NCI-H82 (cell line): ENCODE measurements around the gene OR2V2.

Experiments
- DNase-seq: peaks from one replicate; lab custom pipeline; 2025; lab: John Stamatoyannopoulos, UW

OR2V2 gene

DNA sequence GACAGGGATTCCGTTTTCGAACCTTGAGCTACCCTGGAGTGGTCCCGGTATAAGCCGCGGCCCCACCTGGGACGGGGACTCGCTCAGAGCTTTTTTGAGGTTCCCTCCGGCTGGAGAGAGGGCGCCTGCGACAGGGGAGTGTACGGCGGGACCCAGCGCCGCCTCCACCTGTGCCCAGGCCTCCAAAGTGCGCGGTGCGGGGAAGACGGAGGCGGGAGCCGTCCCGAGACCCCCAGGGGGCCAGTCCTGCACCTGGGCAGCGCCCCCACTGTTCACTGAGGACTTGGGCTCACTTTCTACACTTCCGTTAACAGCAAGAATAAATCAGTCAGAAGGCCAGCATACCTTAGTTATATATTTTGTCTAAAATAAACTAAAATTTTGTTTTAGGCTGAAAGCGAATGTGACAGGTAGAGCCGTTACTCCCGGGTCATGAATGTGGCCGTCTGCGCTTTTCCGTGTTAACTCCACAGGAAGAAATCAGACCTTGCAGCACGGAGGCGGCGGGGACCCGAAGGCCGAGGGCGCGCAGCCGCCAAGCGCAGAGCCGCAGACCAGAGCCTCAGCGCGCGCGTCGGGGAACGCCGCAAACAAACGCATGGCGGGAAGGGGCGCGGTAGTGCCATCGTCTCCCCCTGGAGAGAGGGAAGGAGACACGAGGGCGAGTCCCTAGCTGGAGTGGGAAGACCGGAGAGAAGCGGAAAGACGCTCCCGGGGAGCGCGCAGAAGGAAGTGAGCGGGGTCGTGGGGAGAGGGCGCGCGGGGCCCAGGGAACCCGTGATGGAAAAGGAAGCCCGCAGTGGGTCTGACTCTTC, 43.5 kb downstream of the OR2V2 start:
- DNase-seq: no peak

DNA sequence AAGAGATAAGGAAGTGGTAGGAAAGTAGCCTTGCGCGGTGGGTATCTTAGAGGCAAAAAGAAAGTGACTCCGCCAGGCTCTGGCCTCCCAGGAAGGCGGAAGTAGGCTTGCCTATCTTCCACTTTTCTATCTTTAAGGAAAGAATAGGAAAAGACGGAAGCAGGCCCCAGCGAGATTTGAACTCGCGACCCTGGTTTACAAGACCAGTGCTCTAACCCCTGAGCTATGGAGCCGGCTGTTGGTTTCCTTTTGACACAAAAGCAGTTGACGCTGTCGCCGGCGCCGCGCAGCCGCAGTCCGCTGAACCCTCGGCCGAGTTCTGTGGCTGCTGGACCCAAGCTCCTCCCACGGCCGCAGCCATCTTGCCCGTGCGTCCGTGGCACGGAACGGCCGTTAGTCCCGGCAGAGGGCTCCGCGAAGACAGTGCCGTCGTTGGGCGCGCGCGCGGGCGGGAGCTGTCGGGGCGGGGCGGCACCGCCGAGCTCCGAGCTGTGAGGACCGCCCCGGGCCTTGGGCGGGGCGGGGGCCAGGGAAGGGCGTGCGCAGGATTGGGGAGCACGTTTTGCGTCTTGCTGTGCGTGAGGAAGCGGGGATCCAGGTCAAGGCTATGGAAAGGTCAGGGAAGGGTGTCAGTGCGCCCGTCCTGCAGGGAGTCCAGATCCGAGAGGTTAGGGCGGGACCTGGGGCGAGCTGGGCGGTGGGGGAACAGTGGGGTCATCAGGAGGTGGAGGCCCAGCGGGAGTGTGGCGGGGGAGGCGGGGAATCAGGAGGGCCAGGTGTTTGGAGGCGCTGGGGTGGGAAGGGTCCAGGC, 44.3 kb downstream of the OR2V2 start:
- DNase-seq: no peak

DNA sequence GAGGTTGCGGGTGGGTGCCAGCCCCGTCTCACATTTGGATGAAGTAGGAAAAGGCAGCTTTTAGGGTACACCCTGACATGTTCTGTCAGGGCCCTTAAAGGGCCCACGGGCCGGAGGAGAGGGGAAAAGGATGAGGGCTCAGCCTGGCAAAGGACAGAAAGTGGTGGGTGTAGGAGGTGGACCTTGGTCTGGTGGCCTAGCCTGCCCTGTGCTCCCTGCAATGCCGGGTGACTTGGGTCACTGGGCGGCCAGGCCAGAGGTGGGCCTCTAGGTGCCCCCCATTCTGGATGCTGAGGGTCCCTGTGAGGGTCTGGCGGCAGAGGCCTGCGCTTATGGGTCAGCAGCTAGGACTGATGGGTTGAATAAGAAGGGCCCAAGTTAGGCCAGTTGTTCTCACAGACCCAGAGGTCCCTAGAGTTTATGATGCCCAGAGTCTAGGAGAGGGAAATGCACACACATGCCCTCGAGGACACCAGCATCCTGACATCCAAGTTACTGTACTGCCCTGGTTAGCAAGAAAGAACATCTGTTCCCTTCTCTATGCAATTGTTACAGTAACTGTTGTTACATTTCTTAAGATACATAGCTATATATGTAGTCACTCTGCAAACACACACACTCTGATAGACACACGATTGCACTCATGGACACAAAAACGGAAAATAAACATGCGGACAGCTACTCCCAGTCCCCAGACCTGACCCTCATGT, 45.1 kb downstream of the OR2V2 start:
- DNase-seq: no peak

DNA sequence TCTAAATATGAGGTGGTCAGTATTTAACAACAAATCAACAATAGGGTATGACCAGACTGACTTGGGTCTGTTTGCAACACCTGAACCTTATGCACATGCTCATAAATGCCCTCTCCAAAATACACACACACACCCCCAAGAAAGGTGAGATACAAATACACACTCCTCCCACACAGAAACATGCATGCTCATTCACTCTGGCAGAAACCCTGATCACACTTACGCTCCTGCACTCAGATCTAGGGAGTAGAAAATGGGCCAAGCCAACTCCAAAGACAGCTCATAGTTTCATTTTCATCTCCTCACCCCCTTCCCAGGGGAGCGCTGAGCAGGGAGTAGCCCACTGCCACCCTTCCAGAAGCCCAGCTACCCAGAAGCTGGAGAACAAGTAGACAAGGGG, 46.3 kb downstream of the OR2V2 start:
- DNase-seq: no peak

DNA sequence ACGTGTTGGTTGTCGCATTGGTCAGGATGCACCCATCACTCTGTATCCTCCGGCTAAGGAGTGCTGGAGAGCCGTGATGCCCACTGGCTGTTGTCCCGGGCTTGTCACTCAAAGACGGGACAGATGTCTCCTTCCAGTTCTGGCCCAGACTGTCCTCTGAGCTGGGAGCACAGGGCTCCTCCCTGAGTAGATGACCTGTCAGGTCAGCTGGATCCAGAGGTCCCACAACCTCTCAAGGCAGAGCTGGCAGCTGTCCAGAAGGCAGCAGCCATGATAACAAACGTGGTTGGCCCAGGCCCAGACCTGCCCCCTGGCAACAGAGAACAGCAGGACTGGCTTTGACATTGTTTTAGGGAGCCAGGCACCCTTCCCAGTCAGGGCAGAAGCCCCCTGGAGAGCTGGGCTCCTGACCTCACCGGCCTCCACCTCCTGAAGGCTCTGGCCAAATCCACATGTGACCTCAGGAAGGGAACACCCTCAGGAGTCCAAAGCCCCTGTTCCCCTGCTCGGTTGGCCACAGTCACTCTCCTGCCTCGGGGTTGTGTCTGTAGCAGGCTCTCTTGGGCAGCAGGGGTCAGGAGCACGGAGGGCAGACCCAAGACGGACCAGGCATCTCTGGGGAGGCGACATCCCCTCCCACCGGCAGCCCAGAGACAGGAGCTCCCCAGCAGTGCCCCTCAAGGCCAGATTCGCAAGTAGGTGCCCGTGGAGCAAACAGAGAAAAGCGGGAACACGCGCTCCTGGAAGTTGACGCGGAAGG, 47.3 kb downstream of the OR2V2 start:
- DNase-seq: no peak

DNA sequence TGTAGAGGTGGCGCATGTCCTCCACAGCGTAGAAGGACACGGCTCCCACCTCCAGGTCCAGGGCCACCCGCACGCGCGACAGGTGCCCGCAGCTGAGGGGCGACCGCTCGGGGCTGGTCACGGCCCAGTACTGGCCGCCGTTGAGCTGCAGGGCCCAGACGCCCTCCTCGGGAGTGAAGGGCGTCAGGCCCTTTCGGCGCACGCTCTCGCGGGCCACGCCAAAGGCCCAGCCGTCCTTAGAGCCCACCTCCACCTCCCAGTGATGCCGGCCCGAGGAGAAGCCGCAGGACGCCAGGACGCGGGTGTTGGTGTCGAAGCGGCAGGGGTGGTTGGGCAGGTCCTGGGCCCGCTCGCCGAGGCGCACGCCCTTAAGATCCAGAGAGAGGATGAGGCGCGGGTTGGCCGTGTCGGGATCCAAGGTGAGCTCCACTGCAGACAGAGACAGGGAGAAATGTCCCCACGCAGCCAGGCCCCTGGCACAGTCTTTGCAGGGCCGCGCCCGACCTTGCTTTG, 47.9 kb downstream of the OR2V2 start:
- DNase-seq: no peak

DNA sequence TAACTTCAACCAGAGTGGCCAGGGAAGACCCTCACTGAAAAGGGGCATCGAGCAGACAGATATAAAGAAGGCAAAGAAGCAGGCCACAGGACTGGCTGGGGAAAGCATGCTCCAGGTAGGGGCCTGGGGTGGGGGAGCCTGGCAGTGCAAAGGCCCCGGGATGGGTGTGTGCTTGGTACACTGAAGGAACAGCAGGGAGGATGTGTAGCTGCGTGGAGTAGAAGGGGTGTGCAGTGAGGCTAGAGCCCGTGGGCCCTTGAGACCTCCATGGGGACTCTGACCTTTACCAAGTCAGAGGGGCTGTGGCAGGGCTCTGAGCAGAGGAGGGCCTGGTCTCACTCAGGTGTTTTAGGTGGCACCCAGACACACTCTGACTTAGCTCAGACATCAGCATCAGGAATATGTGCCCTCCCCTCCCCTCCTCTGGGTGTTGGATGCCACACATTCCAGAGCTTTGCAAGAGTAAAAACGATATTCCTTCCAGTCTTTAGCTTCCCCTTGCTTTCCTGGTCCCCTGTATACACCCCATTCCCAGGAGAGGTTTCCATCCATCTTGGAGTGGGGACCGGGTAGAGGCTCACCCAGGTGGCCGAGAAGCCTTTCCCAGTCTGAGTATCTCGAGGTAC, 50.1 kb downstream of the OR2V2 start:
- DNase-seq: no peak

DNA sequence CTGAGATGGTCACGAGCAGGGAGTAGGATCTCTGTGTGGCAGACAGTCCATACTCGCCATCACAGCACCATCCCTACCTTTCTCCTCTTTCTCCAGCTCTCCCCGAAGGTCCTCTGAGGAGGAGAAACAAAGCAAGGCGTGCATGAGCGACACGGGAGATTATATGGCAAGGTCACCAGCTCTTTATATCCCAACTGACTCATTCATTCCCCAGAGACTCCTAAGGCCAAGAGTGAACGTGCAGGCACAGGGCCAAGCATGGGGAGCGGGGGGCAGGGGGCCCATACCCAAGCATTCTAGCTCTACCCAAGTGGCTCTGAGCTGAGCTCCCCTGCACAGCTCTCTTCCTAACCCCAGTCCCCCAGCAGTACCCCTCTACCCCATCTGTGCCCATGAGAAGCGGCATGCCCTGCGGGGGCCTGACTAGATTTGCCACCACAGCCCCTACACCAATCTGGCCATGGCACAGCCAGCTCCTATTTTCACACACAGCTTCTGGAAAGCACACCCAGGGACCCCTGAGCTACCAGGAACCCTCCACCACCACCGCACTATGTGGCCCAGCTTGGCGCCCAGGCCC, 50.8 kb downstream of the OR2V2 start:
- no peak for DNase-seq

DNA sequence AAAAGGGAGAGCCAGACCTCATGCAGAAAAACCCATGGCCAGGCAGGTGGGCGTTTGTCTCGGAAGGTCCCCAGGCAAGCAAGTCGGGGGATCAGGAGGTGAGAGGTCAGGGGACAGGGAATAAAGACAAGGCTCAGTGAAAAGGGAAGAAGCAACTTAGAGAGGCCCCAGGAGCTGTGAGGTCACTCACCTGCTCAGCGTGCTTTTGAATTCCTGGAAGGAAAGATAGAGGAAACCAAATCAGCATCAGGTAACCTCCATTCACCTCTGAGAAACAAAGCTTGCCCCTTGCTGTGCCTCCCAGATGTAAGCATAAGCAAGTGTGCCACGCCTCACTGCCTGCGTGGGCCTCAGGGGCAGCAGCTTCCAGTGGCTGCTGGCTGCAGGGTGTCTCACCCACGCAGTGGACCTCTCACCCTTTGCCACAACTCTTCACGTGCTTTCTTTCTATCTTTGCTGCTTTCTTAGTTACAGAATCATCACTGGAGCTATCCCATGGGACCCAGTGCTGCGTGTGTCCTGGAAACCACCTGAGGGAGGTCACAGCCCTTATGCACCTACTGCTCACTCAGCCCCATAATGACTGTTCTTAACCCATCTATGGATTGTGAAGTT, 51.6 kb downstream of the OR2V2 start:
- no peak for DNase-seq

DNA sequence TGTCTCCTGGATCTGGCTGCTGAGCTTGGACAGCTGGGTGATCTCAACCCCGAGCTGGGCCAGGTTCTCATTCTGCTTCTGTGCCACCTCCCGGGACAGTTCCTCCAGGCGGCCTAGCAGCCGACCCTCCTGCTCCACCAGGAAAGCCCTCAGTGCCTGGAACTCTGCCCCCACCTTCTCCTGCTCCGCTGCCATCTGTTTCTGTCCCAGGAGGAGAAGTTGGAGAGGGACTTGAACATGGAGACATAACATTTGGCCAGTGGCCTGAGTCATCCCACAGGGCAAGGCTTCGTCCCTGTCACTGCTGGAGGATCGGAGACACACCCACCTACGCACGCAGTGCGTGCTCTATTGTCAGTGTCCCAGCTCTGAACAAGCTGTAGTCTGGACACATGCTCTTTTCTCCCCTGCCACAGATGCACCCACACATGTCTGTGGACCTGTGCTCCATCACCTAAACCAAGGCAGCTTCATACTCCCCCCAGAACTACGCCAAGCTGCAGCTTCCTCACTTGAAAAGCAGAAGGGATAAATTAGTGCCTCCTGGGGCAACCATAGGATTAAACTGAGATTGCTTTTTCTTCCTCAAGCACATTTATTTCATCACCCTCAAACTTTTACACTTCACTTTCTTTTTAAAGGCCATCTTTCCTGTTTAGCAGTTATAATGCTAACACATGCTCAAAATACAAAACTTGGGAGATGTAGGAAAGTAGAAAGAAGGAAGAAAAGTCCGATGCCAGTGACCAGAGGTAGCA, 52.7 kb downstream of the OR2V2 start:
- no peak for DNase-seq

DNA sequence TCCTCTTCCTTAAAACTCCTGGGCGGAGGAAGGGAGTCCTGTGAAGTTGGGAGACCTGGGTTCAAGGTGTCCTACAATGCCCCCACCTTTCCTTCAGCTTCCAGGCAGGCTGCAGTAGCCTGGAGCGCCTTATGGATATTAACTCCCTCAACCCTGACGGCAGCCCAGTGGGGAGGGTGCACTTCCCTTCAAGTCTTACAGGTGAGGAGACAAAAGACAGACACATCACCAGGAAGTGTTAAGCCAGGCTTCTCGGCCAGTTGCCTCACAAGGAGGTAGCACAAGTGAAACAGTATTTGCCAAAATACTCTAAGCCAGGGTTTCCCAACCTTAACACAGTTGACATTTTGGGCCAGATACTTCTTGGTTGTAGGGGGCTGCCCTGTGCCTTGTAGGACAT, 53.4 kb downstream of the OR2V2 start:
- no peak for DNase-seq

DNA sequence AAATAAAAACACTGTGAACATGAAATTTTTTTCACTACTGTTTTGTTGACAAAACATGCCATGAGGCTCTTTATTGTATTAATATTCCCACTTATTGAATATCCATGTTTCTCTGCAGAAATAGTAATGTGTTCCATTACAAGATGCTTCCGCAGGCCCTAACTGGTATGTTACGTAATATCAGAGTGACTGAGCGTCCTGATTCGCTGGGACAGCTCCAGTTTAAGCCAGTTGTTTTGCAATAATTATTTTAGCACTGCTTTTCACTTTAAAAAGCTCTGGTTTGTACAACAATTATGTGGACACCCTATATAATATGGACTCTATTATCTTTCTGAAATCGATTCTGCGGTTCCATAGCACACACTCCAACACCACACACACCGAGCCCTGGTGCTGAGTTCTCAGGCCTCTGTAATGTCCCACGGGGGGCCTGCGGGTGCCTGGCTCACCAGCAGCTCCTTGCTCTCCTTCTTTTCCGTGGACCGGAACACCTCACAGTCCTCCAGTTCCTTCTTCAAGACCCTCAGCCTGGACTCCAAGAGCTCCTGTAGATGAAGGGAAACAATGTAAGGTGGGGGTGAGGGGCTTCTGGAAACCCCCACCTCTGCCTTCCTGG, 55.8 kb downstream of the OR2V2 start:
- no peak for DNase-seq

DNA sequence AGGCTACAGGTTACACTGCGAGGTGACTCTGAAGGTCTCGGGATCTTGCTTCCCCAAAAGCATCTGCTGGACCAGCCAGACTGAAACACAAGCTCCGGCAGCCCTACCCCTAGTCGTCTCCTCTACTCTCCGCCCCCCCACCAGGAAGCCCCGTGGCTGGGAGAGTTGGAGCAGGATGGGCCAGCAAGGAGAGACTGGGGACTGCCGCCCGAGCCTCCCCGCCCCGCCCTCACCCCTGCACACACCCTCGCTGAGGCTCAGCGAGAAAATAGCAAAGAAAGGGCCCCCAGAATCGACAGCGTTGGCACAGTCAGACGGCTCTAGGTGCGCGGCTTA, 56.4 kb downstream of the OR2V2 start:
- DNase-seq: no peak

DNA sequence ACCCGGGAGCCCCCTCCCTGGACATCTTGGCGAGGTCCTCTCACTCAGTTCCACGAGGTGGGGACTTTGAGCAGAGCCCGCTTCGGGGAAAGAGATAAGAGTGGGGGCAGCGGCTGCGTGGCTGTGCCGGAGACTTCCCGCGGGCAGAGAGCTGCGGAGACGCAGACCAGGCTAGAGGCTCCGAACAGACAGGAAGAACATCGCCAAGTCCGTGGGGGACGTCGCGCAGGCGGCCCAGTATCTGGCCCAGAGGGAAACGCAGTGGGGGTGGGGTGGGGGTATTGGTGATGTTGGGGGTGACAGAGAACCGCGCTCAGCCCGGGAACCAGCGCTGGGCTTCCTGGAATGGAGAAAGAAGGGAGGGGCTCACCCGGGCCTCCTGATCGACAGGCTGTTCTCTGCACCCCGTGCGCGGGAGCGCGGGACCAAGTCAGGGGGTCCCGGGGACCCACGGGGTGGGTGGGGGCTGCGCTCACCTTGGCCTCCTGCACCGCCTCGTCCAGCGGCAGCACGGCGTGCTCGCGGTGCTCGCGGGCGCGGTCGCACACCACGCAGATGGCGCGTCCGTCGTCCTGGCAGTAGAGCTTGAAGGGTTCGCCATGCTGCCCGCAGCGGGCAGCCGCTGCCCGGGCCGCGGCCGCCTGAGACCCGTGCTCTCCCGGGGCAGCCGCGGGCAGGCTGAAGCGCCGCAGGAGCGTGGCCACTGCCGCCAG, 56.9 kb downstream of the OR2V2 start:
- no peak for DNase-seq

DNA sequence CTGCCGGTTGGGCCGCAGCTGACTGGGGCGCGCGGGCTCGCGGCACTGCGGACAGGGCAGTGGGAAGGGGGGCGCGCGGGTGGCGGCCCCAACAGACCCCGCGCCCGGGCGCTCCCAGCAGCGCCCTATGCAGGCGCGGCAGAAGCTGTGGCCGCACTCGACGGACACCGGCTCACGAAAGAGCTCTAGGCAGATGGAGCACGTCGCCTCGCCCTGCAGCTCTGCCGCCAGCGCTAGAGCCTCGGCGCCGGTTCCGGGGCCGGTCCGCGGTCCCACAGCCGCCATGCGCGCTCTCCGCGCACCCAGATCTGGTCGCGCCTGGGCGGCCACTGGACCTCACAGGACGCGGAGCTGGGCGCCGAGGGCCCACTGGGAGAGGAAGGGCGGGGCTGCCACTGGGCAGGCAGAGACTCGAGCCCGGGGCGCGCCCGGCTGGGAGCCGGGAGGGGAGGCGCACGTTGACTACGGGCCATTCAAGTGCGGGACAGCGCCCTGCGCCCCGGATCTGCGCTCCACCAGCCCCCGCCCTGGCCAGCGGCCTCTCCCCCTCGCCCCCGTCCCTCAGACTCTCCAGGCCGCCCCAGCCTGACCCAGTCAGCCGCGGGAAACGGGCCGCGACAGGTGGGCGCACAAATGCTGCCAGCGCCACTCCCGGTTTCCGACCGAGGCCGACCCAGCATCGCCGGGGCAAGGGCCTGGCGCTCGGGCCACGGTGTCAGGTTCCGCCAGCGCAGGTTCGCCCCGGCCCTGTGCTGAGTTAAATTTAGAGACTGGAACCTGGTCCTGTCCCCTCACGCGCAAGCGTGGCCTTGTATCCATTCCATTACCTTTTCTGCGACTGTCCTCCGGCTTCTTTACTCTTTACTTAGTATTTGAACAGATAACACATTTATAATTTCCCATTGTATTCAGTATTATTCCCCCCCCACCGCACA, 57.7 kb downstream of the OR2V2 start, which contains the start of gene TRIM7:
TSS of gene TRIM7 (minus strand) at position 371 of the 935 bp plus-strand sequence. CDS start at position 285, 86 bp downstream.
- no peak for DNase-seq

DNA sequence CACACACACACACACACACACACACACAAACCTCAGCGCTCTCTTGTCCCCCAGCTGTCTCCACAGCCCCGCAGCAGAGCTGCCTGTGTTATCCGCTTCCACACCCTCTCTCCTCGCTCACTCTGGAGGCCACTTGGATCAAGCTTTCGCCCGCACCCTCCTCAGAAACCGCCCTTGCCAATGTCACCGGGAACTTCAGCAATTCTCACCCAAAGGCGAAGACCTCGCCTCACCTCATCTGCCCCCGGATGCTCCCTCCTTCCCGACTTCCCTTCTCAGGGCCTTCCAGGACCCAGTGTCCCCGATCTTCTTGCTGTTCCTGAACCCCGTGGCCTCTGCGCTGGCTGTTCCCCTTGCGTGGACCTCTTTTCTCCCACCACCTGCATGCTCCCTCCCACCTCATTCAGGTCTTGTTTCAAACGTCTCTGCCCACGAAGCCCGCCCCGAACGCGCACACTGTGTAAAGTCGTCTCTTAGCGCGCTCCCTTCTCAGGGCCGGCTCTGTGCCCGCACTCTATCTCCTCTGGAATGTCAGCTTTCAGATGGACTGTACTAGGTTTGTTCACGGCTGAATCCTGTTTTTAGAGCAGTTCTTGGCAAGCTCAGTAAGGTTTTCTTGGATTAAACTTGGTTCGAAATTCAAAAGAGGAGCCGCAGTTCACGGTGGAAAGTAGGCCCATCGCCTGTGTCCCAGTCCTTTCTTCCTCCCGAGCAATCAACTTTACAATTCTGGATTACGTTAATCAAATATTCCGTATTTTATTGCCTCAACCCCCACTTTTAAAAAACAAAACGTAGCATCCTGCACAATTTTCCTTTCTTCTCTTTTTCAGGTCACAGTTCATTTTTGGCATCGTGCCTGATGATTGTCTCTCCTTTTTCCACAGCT, 58.6 kb downstream of the OR2V2 start:
- no peak for DNase-seq
